GM23248 (cell line): Measurements from ENCODE around the gene NAT9.

Experiments
- EZH2 ChIP-seq: fragments of 200-600 bp; sonication (generic); IDR thresholded peaks from 2 replicates; pipeline ENCODE4 v1.6.1; 2018; ENCODE audit warnings: antibody characterized with exemption, mild to moderate bottlenecking; ENCODE audit not compliant: insufficient read depth, poor library complexity, severe bottlenecking
- EZH2phosphoT487 ChIP-seq: fragments of 200-600 bp; sonication (generic); IDR thresholded peaks from 2 replicates; pipeline ENCODE4 v1.6.1; 2018; ENCODE audit warnings: antibody characterized with exemption, moderate library complexity, mild to moderate bottlenecking, low read depth; ENCODE audit not compliant: insufficient read depth

GRCh38 chr17:74796866-74797265 is 20.7 kb upstream of the NAT9 start:
- TF ChIP-seq EZH2, result no peak
- TF ChIP-seq EZH2phosphoT487, result no peak
